Lower lobe of right lung (tissue), 2 donors: ENCODE data around the gene CCT3. TPM values are rescaled to one million over a fixed set of nuclear protein-coding genes. Genes with fewer than 3 reads are reported as not detected.

ENCODE experiments used
- ATAC-seq, 2 donors: fragments of 200-7000 bp; cut with Tn5 transposase; one replicate each; pipeline ENCODE4 v1.9.1; 2020 to 2022; ENCODE audit warnings: mild to moderate bottlenecking in 2 of 2, moderate library complexity in 2 of 2
- DNase-seq: peaks from one replicate; pipeline ENCODE4 v3.0.0-alpha.2; 2020
- H3K27ac ChIP-seq: fragments of 200-600 bp; one replicate; pipeline ENCODE4 v1.8.0; 2022
- H3K27me3 ChIP-seq: fragments of 200-600 bp; one replicate; pipeline ENCODE4 v1.8.0; 2022; ENCODE audit warnings: low read depth
- H3K36me3 ChIP-seq: fragments of 200-600 bp; one replicate; pipeline ENCODE4 v1.8.0; 2022; ENCODE audit warnings: mild to moderate bottlenecking
- H3K4me1 ChIP-seq: fragments of 200-600 bp; one replicate; pipeline ENCODE4 v1.8.0; 2022
- H3K4me3 ChIP-seq: fragments of 200-600 bp; one replicate; pipeline ENCODE4 v1.8.0; 2022; ENCODE audit warnings: mild to moderate bottlenecking
- H3K9me3 ChIP-seq: fragments of 200-600 bp; one replicate; pipeline ENCODE4 v1.8.0; 2022
- intact Hi-C: fragments of 100-400 bp; cut with DNase I; formaldehyde crosslinking; loops from one replicate; pipeline ENCODE4 v1.11.0; 2022
- total RNA-seq: library from RNA; stranded (reverse); fragmentation: NEBNext Ultra II Directional; extraction: Animal tissue kit (Norgen Biotek cat#: 25700); gene quantifications from one replicate; pipeline ENCODE4 v1.2.1, GENCODE V29; 2021
- TF ChIP-seq, protein P1 (sequence below): fragments of 200-600 bp; IDR thresholded peaks from one replicate; pipeline ENCODE4 v1.8.0; 2022; ENCODE audit warnings: antibody characterized with exemption, mild to moderate bottlenecking
- donor health status: DM: no; HTN: yes; CAD: no; lungs with severe emphysema.

CCT3 gene
- total RNA-seq, 1 donor from 2014 or later: 117 TPM

DNA sequence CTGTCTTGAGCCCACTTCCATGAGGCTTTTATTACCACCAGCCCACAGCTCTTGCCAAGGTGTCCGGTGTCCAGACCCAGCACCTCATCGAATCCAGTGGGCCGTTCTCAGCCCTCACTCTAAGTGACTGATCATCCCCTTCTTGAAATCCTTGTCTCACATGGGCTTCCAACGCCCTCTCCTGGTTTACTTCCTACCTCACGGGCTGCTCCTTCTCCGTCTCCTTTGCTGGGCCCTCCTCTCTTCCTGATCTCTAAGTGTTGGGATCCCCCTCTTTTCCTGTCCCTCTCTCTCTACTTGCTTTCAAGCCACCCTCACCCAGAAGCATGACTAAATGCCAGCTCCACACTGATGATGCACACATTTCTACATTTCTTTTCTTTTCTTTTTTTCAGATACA, 21.9 kb upstream of the CCT3 start:
- intact Hi-C loops: no loop called here
- H3K4me1 ChIP-seq: no peaks in the 10 kb centered on the region
- H3K36me3 ChIP-seq: no peaks in the 10 kb centered on the region
- DNase-seq (no peak), ATAC-seq (no peak)
- no peak overlapping the region for H3K4me3 ChIP-seq
- peaks cover 38% of the 10 kb centered on the region for H3K27me3 ChIP-seq
- no peaks in the 10 kb centered on the region for H3K9me3 ChIP-seq
- H3K27ac ChIP-seq: no peak overlapping the region
- TF ChIP-seq, protein P1, sequence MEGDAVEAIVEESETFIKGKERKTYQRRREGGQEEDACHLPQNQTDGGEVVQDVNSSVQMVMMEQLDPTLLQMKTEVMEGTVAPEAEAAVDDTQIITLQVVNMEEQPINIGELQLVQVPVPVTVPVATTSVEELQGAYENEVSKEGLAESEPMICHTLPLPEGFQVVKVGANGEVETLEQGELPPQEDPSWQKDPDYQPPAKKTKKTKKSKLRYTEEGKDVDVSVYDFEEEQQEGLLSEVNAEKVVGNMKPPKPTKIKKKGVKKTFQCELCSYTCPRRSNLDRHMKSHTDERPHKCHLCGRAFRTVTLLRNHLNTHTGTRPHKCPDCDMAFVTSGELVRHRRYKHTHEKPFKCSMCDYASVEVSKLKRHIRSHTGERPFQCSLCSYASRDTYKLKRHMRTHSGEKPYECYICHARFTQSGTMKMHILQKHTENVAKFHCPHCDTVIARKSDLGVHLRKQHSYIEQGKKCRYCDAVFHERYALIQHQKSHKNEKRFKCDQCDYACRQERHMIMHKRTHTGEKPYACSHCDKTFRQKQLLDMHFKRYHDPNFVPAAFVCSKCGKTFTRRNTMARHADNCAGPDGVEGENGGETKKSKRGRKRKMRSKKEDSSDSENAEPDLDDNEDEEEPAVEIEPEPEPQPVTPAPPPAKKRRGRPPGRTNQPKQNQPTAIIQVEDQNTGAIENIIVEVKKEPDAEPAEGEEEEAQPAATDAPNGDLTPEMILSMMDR: no peak

- intact Hi-C loops: no loop called here
Observed at GRCh38 chr1:156359249-156359648, 21.2 kb upstream of the CCT3 start.

DNA sequence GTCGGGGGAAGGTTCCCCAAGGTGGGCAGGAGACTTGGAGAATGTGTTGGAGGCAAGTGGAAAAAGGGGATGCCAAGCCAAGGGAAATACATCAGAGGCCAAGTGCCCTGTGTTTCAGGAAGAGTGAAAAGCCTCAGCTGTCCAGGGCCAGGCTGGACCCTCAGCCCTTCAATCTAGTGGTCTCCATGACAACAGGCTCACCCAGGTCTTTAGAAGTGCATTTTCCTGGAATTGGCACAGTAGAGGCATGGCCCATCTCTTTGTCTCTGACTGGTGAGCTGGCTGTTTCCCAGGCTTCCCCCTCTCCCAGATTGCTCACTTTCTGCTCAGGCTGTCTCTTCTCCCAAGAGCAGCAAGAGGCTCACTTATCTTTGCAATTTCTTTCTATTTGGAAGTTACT, 20.5 kb upstream of the CCT3 start:
- ATAC-seq (no peak), DNase-seq (no peak)
- Histone ChIP-seq H3K9me3 (no peaks in the 10 kb centered on the region), H3K36me3 (no peaks in the 10 kb centered on the region), H3K27me3 (peaks cover 26% of the 10 kb centered on the region), H3K27ac (no peak overlapping the region), H3K4me1 (no peaks in the 10 kb centered on the region), H3K4me3 (no peak overlapping the region)
- intact Hi-C loops: no loop called here
- TF ChIP-seq, protein P1: no peak

More at GRCh38 chr1:156359249-156359648, 21.2 kb upstream of the CCT3 start:
- ATAC-seq (no peak), DNase-seq (no peak)
- Histone ChIP-seq H3K9me3 (no peaks in the 10 kb centered on the region), H3K4me3 (no peak overlapping the region), H3K4me1 (no peaks in the 10 kb centered on the region), H3K36me3 (no peaks in the 10 kb centered on the region), H3K27ac (no peak overlapping the region), H3K27me3 (peaks cover 31% of the 10 kb centered on the region)
- TF ChIP-seq, protein P1: no peak

DNA sequence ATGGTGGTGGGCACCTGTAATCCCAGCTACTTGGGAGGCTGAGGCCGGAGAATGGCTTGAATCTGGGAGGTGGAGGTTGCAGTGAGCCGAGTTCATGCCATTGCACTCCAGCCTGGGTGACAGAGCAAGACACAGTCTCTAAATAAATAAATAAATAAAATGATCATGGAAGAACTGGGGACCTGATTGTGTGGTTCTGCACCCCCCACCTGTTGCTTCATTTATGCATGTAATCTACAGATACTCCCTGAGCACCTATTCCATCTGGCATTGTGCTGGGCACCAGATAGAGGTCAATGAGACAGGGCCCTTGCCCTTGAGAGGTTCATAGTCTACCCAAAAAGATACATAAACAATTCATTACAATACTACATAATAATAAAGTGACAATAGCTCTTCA, 19.9 kb upstream of the CCT3 start:
- ATAC-seq (no peak), DNase-seq (no peak)
- no peaks in the 10 kb centered on the region for H3K4me1 ChIP-seq
- H3K9me3 ChIP-seq: no peaks in the 10 kb centered on the region
- peaks cover 24% of the 10 kb centered on the region for H3K27me3 ChIP-seq
- no peak overlapping the region for H3K4me3 ChIP-seq
- H3K27ac ChIP-seq: no peak overlapping the region
- intact Hi-C loops: no loop called here
- TF ChIP-seq, protein P1: no peak
- no peaks in the 10 kb centered on the region for H3K36me3 ChIP-seq

- Histone ChIP-seq H3K36me3 (no peaks in the 10 kb centered on the region), H3K4me3 (no peak overlapping the region), H3K9me3 (no peaks in the 10 kb centered on the region), H3K27ac (no peak overlapping the region), H3K27me3 (peaks cover 24% of the 10 kb centered on the region), H3K4me1 (no peaks in the 10 kb centered on the region)
- TF ChIP-seq, protein P1: peak; percentile 62
- intact Hi-C loops: no loop called here
- peak; percentile 70 for DNase-seq
- peak; percentile 93 to 96 for ATAC-seq
Observed at GRCh38 chr1:156356875-156357534, 18.9 kb upstream of the CCT3 start.
